ENCODE measurements around the gene RNASE7.

DNA sequence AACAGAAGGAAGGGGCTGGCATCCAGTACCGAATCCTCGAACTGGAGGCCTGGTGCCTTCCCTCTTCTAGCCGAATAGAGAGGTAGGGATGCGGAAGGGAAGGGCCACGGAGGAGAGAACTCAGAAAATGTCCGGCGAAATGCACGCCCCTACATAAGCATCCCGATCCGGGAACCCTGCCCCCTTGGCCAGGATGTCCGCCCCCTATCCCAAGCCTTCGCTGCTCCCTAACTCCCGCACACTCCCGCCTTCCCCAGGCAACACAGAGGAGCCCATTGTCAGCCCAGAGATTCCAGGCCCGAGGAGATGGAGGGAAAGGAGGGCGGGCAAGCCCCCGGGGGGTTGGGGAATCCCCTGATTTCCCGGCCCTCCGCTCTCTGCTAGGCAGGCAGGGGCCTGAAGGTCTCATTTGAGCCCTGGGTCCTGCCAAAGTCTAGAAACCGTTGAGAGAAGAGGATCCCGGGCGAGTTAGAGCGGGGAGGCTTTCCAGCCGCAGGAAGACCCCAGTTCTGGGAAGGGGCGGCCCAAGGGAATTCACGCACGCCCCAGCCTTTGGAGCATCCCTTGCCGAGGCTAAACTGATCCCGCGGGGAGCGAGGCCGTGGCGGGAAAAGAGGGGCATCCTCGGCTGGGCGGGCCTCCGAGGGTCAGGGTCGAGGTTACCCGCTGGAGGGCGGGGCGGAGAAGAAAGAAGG is 27.4 kb downstream of the RNASE7 start:
- TF ChIP-seq, protein P1, sequence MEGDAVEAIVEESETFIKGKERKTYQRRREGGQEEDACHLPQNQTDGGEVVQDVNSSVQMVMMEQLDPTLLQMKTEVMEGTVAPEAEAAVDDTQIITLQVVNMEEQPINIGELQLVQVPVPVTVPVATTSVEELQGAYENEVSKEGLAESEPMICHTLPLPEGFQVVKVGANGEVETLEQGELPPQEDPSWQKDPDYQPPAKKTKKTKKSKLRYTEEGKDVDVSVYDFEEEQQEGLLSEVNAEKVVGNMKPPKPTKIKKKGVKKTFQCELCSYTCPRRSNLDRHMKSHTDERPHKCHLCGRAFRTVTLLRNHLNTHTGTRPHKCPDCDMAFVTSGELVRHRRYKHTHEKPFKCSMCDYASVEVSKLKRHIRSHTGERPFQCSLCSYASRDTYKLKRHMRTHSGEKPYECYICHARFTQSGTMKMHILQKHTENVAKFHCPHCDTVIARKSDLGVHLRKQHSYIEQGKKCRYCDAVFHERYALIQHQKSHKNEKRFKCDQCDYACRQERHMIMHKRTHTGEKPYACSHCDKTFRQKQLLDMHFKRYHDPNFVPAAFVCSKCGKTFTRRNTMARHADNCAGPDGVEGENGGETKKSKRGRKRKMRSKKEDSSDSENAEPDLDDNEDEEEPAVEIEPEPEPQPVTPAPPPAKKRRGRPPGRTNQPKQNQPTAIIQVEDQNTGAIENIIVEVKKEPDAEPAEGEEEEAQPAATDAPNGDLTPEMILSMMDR (IDR thresholded peaks at IDR 0.05; ENCODE audit: low read depth, low read length): no peak
- no peak for TF ChIP-seq EZH2phosphoT487 (IDR thresholded peaks at IDR 0.05; ENCODE audit: low read depth)

Data from OCI-LY3 (cell line).